Left lung (tissue), 10 donors: ENCODE results near the gene F13A1. TPM values are rescaled to one million over a fixed set of nuclear protein-coding genes. Genes with fewer than 3 reads are reported as not detected.

Experiments
- ATAC-seq: fragments of 200-7000 bp; cut with Tn5 transposase; one replicate; pipeline ENCODE4 v1.9.1; 2020; ENCODE audit warnings: moderate library complexity
- DNase-seq, 4 donors: peaks; one replicate each; pipeline ENCODE4 v3.0.0-alpha.2; 2013 to 2020
- H3K27ac ChIP-seq, 2 donors: fragments of 200-600 bp; sonication (generic) in 1 of 2; one replicate each; pipeline versions ENCODE4 v1.5.0 to v1.8.0; 2020 to 2021
- H3K27me3 ChIP-seq, 2 donors: fragments of 200-600 bp; sonication (generic) in 1 of 2; one replicate each; pipeline versions ENCODE4 v1.5.0 to v1.8.0; 2020 to 2021
- H3K36me3 ChIP-seq, 2 donors: fragments of 200-600 bp; sonication (generic) in 1 of 2; one replicate each; pipeline versions ENCODE4 v1.5.0 to v1.8.0; 2020 to 2021
- H3K4me1 ChIP-seq, 2 donors: fragments of 200-600 bp; one replicate each; pipeline ENCODE4 v1.8.0; 2021
- H3K4me3 ChIP-seq, 2 donors: fragments of 200-600 bp; sonication (generic) in 1 of 2; one replicate each; pipeline versions ENCODE4 v1.5.0 to v1.8.0; 2020 to 2021; ENCODE audit warnings: mild to moderate bottlenecking in 1 of 2
- H3K9me3 ChIP-seq, 2 donors: fragments of 200-600 bp; sonication (generic) in 1 of 2; one replicate each; pipeline versions ENCODE4 v1.5.0 to v1.8.0; 2020 to 2021
- intact Hi-C, 2 donors: fragments of 100-400 bp; cut with DNase I; formaldehyde crosslinking; loops; one replicate each; pipeline versions ENCODE4 v1.11.2 to v1.14.2; 2022
- polyA plus RNA-seq, 6 donors: library from polyadenylated mRNA; unstranded; fragments of 120-200 nt; gene quantifications; one replicate each; pipeline ENCODE4 v1.2.1, GENCODE V29; 2013; ENCODE audit not compliant: insufficient read length in 6 of 6
- total RNA-seq, 2 donors: library from RNA; stranded (reverse); fragmentation: NEBNext Ultra II Directional; extraction: Animal tissue kit (Norgen Biotek cat#: 25700); gene quantifications; one replicate each; pipeline ENCODE4 v1.2.1, GENCODE V29; 2021
- TF ChIP-seq, protein P1 (sequence below), 2 donors: fragments of 200-600 bp; sonication (generic) in 1 of 2; IDR thresholded peaks; one replicate each; pipeline versions ENCODE4 v1.5.0 to v1.8.0; 2021; ENCODE audit warnings: antibody characterized with exemption in 2 of 2
- donor health status: DM: no; HTN: yes; CAD: no.
- donor health status: DM: no; HTN: no; CAD: no.

Gene F13A1
- total and polyA plus RNA-seq, 8 donors = 32.7 to 153 (median 50.7) TPM

DNA sequence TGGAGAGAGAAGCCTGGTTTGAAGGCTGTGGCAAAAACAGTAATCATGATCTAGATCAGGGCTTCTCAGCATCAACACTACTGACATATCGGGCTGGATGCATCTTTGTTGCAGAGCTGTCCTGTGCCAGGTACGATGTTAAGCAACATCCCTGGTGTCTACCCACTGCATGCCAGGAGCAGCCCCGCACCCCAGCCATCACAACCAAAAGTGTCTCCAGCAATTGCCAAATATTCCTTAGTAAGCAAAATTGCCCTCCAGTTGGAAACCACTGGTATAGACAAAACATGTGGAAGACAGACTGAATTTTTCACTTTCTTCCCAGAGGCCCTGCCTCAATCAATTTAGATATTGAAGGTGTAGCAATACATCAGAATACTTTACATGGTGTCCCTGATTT is 166.1 kb downstream of the F13A1 start:
- no peaks in the 10 kb centered on the region for H3K4me1 ChIP-seq
- H3K27ac ChIP-seq = no peak overlapping the region
- no peak overlapping the region for H3K4me3 ChIP-seq
- no peak for ATAC-seq
- no peak for DNase-seq
- no peaks in the 10 kb centered on the region for H3K9me3 ChIP-seq
- TF ChIP-seq, protein P1, sequence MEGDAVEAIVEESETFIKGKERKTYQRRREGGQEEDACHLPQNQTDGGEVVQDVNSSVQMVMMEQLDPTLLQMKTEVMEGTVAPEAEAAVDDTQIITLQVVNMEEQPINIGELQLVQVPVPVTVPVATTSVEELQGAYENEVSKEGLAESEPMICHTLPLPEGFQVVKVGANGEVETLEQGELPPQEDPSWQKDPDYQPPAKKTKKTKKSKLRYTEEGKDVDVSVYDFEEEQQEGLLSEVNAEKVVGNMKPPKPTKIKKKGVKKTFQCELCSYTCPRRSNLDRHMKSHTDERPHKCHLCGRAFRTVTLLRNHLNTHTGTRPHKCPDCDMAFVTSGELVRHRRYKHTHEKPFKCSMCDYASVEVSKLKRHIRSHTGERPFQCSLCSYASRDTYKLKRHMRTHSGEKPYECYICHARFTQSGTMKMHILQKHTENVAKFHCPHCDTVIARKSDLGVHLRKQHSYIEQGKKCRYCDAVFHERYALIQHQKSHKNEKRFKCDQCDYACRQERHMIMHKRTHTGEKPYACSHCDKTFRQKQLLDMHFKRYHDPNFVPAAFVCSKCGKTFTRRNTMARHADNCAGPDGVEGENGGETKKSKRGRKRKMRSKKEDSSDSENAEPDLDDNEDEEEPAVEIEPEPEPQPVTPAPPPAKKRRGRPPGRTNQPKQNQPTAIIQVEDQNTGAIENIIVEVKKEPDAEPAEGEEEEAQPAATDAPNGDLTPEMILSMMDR (IDR thresholded peaks at IDR 0.05) = no peak
- H3K27me3 ChIP-seq = no peaks in the 10 kb centered on the region
- no peaks in the 10 kb centered on the region for H3K36me3 ChIP-seq
- intact Hi-C loops = no loop called here

DNA sequence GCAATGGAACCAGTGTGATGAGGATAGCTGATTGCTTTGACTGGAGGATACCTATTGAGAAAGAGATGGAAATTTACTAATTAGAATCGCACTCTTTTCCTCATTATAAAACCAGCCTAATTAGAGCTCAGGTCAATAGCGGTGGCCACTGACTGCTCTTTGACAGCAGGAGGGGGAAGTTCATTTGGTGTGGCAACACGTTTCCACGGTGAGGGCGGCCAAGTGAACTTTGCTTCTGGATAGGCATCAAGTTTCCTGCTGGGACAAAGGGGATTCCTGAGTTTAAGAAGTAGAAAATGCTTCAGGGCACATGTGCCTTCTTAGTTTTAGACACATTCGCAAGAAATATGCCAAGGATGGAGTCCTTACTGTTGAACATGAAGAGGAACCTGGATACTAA is 168.4 kb downstream of the F13A1 start:
- intact Hi-C loops = no loop called here
- no peaks in the 10 kb centered on the region for H3K27me3 ChIP-seq
- ATAC-seq = no peak

GRCh38 chr6:6148192-6148815 is 172.2 kb downstream of the F13A1 start:
- TF ChIP-seq, protein P1 (IDR thresholded peaks at IDR 0.05) = no peak
- ATAC-seq (no peak), DNase-seq (no peak)
- intact Hi-C loops = no loop called here
- Histone ChIP-seq H3K9me3 (peaks cover 0 to 3% of the 10 kb centered on the region in 2 donors), H3K27ac (no peak overlapping the region), H3K27me3 (no peaks in the 10 kb centered on the region), H3K4me3 (no peak overlapping the region), H3K36me3 (no peaks in the 10 kb centered on the region), H3K4me1 (no peaks in the 10 kb centered on the region)

More for the DNA sequence above, 168.4 kb downstream of the F13A1 start:
- no peak for DNase-seq
- H3K9me3 ChIP-seq = no peaks in the 10 kb centered on the region
- TF ChIP-seq, protein P1 (IDR thresholded peaks at IDR 0.05) = no peak
- no peak overlapping the region for H3K27ac ChIP-seq
- no peak overlapping the region for H3K4me3 ChIP-seq
- no peaks in the 10 kb centered on the region for H3K36me3 ChIP-seq
- H3K4me1 ChIP-seq = no peaks in the 10 kb centered on the region

- Histone ChIP-seq H3K9me3 (no peaks in the 10 kb centered on the region), H3K27me3 (no peaks in the 10 kb centered on the region), H3K4me3 (no peak overlapping the region), H3K4me1 (no peaks in the 10 kb centered on the region), H3K36me3 (no peaks in the 10 kb centered on the region), H3K27ac (no peak overlapping the region)
- ATAC-seq = peak; percentile 41
- intact Hi-C loops = no loop called here
- no peak for DNase-seq
- TF ChIP-seq, protein P1 (IDR thresholded peaks at IDR 0.05) = peak in 1 of 2 donors; percentile 47
Observed at GRCh38 chr6:6131492-6132109, 188.9 kb downstream of the F13A1 start.

- intact Hi-C loops = no loop called here
- no peaks in the 10 kb centered on the region for H3K4me1 ChIP-seq
- no peak for ATAC-seq
- TF ChIP-seq, protein P1 (IDR thresholded peaks at IDR 0.05) = no peak
- H3K36me3 ChIP-seq = no peaks in the 10 kb centered on the region
- H3K27ac ChIP-seq = no peak overlapping the region
- DNase-seq = no peak
- peaks cover 0 to 3% of the 10 kb centered on the region in 2 donors for H3K9me3 ChIP-seq
- no peaks in the 10 kb centered on the region for H3K27me3 ChIP-seq
- no peak overlapping the region for H3K4me3 ChIP-seq
Observed at GRCh38 chr6:6125495-6125894, 195.0 kb downstream of the F13A1 start.
